IPS-NIHi11 (cell line): ENCODE data around the gene C2orf74.
"Not testable (repeated sequence)": the region's sequence is repeated elsewhere in the genome, so short reads cannot be mapped to it uniquely, and the experiment has no call there.

ENCODE experiments used
- DNase-seq: peaks from one replicate; pipeline ENCODE4 v3.0.0; 2012; ENCODE audit warnings: mixed read lengths, low spot score

C2orf74 gene

DNA sequence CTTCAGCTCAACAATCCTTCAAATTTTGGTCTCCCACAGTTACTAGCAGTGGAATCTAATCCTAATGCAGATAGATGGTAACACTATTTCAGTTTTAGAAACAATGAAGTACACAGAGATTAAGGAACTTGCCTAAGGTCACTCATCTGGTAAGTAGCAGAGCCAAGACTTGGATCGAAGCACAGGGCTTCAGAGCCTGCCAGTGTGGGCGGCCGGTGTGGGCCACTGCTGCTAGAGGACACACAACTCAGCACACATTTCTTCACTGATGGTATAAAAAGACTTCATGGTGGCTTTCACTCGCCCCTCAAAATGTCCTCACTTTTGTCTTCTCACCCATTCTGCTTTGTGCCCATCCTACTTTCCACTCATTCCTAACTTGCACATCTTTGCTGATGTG is 11.1 kb downstream of the C2orf74 start:
- no peak for DNase-seq

DNA sequence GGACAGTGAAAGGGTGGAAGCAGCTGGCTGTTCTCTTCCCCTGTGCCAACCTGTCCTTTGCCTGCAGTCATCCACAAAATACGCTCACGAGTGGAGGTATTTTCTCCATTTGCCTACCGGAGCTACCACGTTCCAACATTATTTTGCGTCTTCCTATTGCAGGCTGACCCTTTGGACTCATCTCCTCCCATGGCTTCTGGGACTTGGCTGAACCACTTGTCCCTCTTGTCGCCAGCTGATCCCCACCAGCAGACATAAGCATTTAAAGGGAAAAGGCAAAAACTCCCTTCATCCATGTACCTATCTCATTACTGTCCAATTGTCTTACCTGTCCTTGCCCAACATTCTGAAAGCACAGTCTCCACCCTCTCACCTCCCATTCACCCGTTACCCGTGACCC is 13.0 kb downstream of the C2orf74 start:
- no peak for DNase-seq

GRCh38 chr2:61176755-61177726 is 15.1 kb downstream of the C2orf74 start:
- DNase-seq, result peak; percentile 100

GRCh38 chr2:61177727-61178549 is 15.9 kb downstream of the C2orf74 start:
- DNase-seq, result no peak

GRCh38 chr2:61178603-61179545 is 16.9 kb downstream of the C2orf74 start:
- no peak for DNase-seq

GRCh38 chr2:61179701-61180639 is 18.0 kb downstream of the C2orf74 start:
- no peak for DNase-seq

GRCh38 chr2:61180686-61181085 is 18.7 kb downstream of the C2orf74 start:
- DNase-seq, result no peak

DNA sequence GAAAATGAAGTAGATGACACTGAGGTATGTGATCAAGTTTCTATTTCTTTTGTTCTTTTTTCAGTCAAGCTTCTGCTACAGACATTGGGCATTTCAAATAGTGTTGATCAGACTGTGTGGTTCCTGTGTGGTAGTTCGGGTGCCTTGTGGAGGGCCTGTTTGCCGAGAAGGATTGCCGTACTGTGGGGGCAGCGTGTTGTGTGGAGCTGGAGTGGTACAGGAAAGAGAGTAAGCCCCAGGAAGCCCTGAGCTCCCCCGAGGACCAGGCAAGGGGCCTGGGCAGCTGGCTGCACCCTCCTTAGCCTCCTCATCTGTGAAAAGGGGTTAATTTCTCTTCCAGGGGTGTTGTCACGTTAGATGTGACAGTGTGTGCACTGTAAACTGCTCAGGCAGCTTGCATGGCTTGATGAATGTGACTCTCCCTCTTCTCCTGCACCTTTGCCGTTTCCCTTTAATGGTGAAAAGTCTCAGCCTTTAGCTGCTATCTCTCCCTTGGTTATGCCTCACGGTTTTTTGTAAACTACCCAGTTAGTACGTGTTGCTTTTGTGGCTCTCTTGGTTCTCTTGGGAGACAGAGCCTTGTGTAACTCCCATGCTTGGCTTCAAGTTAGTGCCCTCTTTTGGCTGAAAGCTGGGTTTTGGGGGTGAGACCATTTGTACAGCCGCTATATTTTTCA is 19.5 kb downstream of the C2orf74 start:
- no peak for DNase-seq

DNA sequence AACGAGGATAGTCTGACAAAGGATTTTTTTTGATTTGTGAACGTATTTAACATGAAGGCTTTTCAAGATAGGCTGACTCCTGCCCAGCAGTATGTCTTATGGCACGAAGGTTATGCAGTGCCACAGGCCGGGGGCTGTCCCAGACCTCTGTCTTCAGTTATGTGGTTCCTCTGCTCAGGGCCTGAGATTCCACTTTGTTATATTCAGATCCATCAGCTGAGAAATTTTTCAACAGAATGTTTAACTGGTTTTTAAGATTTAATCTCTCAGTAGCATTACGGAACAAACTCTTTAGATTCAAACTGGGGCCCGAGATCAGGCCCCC is 20.0 kb downstream of the C2orf74 start:
- DNase-seq, result no peak

DNA sequence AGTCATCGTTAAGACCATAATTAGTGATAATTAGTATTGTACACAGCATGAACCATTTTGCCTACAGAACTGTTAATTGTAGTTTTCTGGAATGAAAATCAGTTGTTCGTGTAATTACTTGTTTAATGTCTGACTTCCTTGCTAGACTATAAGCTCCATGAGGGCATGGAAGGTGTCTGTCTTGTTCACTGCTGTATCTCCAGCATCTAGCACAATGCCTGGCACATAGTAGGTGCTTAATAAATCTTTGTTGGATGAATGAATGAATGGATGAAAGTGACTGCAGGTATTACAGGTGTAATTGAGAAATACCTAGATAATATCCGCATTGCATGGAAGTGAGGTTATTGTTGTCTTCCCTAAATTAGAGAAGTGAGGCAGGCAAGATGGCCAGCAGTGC is 21.8 kb downstream of the C2orf74 start:
- DNase-seq, result no peak

GRCh38 chr2:61184263-61184662 is 22.3 kb downstream of the C2orf74 start:
- no peak for DNase-seq

GRCh38 chr2:61185231-61185728 is 23.3 kb downstream of the C2orf74 start:
- no peak for DNase-seq

- DNase-seq, result no peak
These were observed 25.1 kb downstream of the C2orf74 start for GRCh38 chr2:61187085-61187484.

- no peak for DNase-seq
These were observed 31.9 kb downstream of the C2orf74 start for GRCh38 chr2:61193670-61194561.

DNA sequence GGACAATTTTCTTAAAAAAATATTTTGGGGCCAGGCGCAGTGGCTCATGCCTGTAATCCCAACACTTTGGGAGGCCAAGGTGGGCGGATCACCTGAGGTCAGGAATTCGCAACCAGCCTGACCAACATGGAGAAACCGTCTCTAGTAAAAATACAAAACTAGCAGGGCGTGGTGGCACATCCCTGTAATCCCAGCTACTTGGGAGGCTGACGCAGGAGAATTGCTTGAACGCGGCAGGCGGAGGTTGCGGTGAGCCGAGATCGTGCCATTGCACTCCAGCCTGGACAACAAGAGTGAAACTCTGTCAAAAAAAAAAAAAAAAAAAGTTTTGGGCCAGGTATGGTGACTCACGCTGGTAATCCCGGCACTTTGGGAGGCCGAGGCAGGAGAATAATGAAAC is 32.7 kb downstream of the C2orf74 start:
- DNase-seq, result not testable (repeated sequence)

- no peak for DNase-seq
These were observed 34.7 kb downstream of the C2orf74 start for GRCh38 chr2:61196671-61197070.

- no peak for DNase-seq
These were observed 43.1 kb downstream of the C2orf74 start for GRCh38 chr2:61205132-61205531.

GRCh38 chr2:61210332-61210981 is 48.5 kb downstream of the C2orf74 start:
- no peak for DNase-seq
